22Rv1 (cell line): ENCODE results near the gene CBX6.

Experiments used
- CTCF ChIP-seq: fragments of 450-650 bp; IDR thresholded peaks from 2 replicates; pipeline ENCODE4 v1.5.1; 2017; ENCODE audit warnings: mild to moderate bottlenecking
- ZFX ChIP-seq: fragments of 450-650 bp; IDR thresholded peaks from 2 replicates; pipeline ENCODE4 v1.6.1; 2017; ENCODE audit warnings: antibody characterized with exemption, borderline replicate concordance

DNA sequence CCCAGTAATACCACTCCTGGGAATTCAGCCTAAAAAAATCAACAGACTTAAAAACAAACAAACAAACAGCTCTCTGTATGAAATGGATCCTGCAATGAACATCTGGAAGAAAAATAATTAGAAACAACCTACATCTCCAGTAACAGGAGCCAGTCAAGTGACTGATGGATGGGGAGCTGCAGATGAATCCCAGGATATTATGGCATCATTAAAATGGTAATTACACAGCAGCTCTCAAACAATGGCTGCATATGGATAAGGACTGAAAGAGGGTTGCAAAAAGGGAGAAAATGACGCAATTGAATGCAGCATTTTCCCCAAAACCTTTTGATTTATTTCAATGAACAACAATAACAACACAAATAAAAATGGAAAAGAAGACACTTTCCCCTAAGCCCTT, 32.3 kb downstream of the CBX6 start:
- TF ChIP-seq CTCF, result no peak
- no peak for TF ChIP-seq ZFX
